H1 (cell line): Measurements from ENCODE around the gene ATP11A. TPM values are rescaled to one million over a fixed set of nuclear protein-coding genes. Genes with fewer than 3 reads are reported as not detected.

Source experiments
- CTCF ChIA-PET: fragments of 300-600 bp; sonication (Branson Sonifier 250); formaldehyde crosslinking; loops from one replicate; lab custom pipeline; 2021; ENCODE audit not compliant: partially characterized antibody; lab: Charles Lee
- POLR2A ChIA-PET: fragments of 300-600 bp; sonication (Branson Sonifier 250); formaldehyde crosslinking; loops from one replicate; lab custom pipeline; 2021; ENCODE audit warnings: inconsistent platforms; ENCODE audit not compliant: partially characterized antibody; lab: Charles Lee
- DNase-seq, 2 experiments: peaks; one replicate each; pipeline versions ENCODE4 v3.0.0 to v3.0.0-alpha.2; 2010 to 2022; ENCODE audit warnings: low spot score in 2 of 2, low read depth in 1 of 2, mixed read lengths in 1 of 2
- FAIRE-seq: peaks from 2 replicates; lab custom pipeline; 2011; peaks lifted over from hg19 to GRCh38; lab: Jason Lieb, UNC
- H2AFZ ChIP-seq: 2 replicates; pipeline ENCODE4 v1.8.1; 2012; ENCODE audit warnings: low read length, inconsistent platforms
- H2AK5ac ChIP-seq: 2 replicates; pipeline ENCODE4 v1.6.1; 2013; ENCODE audit warnings: low read depth, low read length
- H2BK120ac ChIP-seq: replicated peaks from 2 replicates; pipeline ENCODE3; 2013; ENCODE audit warnings: low read depth, low read length, inconsistent platforms
- H2BK12ac ChIP-seq: 2 replicates; pipeline ENCODE4 v1.6.1; 2013; ENCODE audit warnings: low read depth, low read length
- H2BK15ac ChIP-seq: 2 replicates; pipeline ENCODE4 v1.6.1; 2013; ENCODE audit warnings: low read length
- H2BK20ac ChIP-seq: 2 replicates; pipeline ENCODE4 v1.6.1; 2013; ENCODE audit warnings: low read length
- H2BK5ac ChIP-seq: 2 replicates; pipeline ENCODE4 v1.6.1; 2013; ENCODE audit warnings: low read depth, low read length
- H3K14ac ChIP-seq: 2 replicates; pipeline ENCODE4 v1.6.1; 2013; ENCODE audit warnings: inconsistent platforms; ENCODE audit not compliant: insufficient read length
- H3K18ac ChIP-seq: 2 replicates; pipeline ENCODE4 v1.6.1; 2013; ENCODE audit warnings: low read length; ENCODE audit errors: extremely low read depth
- H3K23ac ChIP-seq: 2 replicates; pipeline ENCODE4 v1.6.1; 2013; ENCODE audit warnings: inconsistent platforms; ENCODE audit not compliant: insufficient read length
- H3K23me2 ChIP-seq: 2 replicates; pipeline ENCODE4 v1.6.1; 2013; ENCODE audit warnings: low read depth, low read length
- H3K27ac ChIP-seq: 2 replicates; pipeline ENCODE4 v1.6.1; 2011; ENCODE audit warnings: low read depth, low read length, inconsistent platforms
- H3K27me3 ChIP-seq, 4 experiments: replicated peaks in 1 of 4; 1 replicate in 1 of 4; 2 replicates in 3 of 4; pipeline versions ENCODE4 v1.6.1 to v1.8.1; 2011 to 2013; ENCODE audit warnings: low read length in 3 of 4, mild to moderate bottlenecking in 3 of 4, inconsistent platforms in 2 of 4, mixed read lengths in 2 of 4, moderate library complexity in 1 of 4; ENCODE audit not compliant: control insufficient read depth in 3 of 4, insufficient read depth in 3 of 4; ENCODE audit errors: extremely low read depth in 1 of 4
- H3K36me3 ChIP-seq, 4 experiments: 2 replicates each; pipeline versions ENCODE4 v1.6.1 to v1.8.1; 2011 to 2013; ENCODE audit warnings: mild to moderate bottlenecking in 4 of 4, low read length in 3 of 4, moderate library complexity in 2 of 4, control low read depth in 1 of 4, inconsistent platforms in 1 of 4; ENCODE audit not compliant: insufficient read depth in 4 of 4, control insufficient read depth in 2 of 4
- H3K4ac ChIP-seq: replicated peaks from 2 replicates; pipeline ENCODE3; 2013; ENCODE audit warnings: low read length, low read depth, mixed read lengths, inconsistent platforms; ENCODE audit not compliant: insufficient read length
- H3K4me1 ChIP-seq, 4 experiments: replicated peaks in 1 of 4; 1 replicate in 1 of 4; 2 replicates in 3 of 4; pipeline versions ENCODE4 v1.6.1 to v1.8.1; 2011 to 2013; ENCODE audit warnings: low read length in 3 of 4, inconsistent platforms in 2 of 4, mixed read lengths in 1 of 4; ENCODE audit not compliant: insufficient read depth in 4 of 4, control insufficient read depth in 3 of 4
- H3K4me2 ChIP-seq, 2 experiments: 2 replicates each; pipeline versions ENCODE4 v1.6.1 to v1.8.1; 2011 to 2013; ENCODE audit warnings: low read depth in 2 of 2, low read length in 2 of 2, control low read depth in 1 of 2, inconsistent platforms in 1 of 2, mild to moderate bottlenecking in 1 of 2; ENCODE audit not compliant: insufficient read depth in 1 of 2
- H3K4me3 ChIP-seq, 4 experiments: fragments of 200-600, 300-600 bp in 1 of 4; sonication (generic), shearing (Covaris generic), sonication (Bioruptor Twin) in 1 of 4; 2 replicates each; pipeline versions ENCODE4 v1.5.1 to v1.8.1; 2011 to 2016; ENCODE audit warnings: low read length in 4 of 4, low read depth in 3 of 4, control low read depth in 2 of 4, inconsistent platforms in 2 of 4, mild to moderate bottlenecking in 2 of 4, mixed read lengths in 1 of 4, moderate library complexity in 1 of 4; ENCODE audit not compliant: insufficient read depth in 2 of 4; ENCODE audit errors: extremely low read depth in 1 of 4
- H3K56ac ChIP-seq: replicated peaks from 2 replicates; pipeline ENCODE3; 2013; ENCODE audit warnings: low read depth, mild to moderate bottlenecking, mixed read lengths, low read length, inconsistent platforms; ENCODE audit not compliant: insufficient read length
- H3K79me1 ChIP-seq: 2 replicates; pipeline ENCODE4 v1.6.1; 2013; ENCODE audit warnings: low read depth, low read length, control low read depth
- H3K79me2 ChIP-seq, 2 experiments: 2 replicates each; pipeline versions ENCODE4 v1.6.1 to v1.8.1; 2012 to 2013; ENCODE audit warnings: low read length in 2 of 2, mild to moderate bottlenecking in 2 of 2, inconsistent platforms in 1 of 2; ENCODE audit not compliant: insufficient read depth in 2 of 2, control insufficient read depth in 1 of 2
- H3K9ac ChIP-seq, 4 experiments: replicated peaks in 1 of 4; 1 replicate in 1 of 4; 2 replicates in 3 of 4; pipeline versions ENCODE4 v1.6.1 to v1.8.1; 2011 to 2013; ENCODE audit warnings: low read depth in 3 of 4, low read length in 3 of 4, control low read depth in 2 of 4, mild to moderate bottlenecking in 2 of 4, moderate library complexity in 2 of 4, inconsistent platforms in 1 of 4; ENCODE audit errors: extremely low read depth in 1 of 4
- H3K9me3 ChIP-seq, 2 experiments: 2 replicates each; pipeline versions ENCODE4 v1.6.1 to v1.8.1; 2012 to 2013; ENCODE audit warnings: mild to moderate bottlenecking in 2 of 2, moderate library complexity in 2 of 2, control low read depth in 1 of 2, inconsistent platforms in 1 of 2, low read depth in 1 of 2, low read length in 1 of 2, mixed read lengths in 1 of 2; ENCODE audit not compliant: insufficient read depth in 2 of 2
- H4K20me1 ChIP-seq, 2 experiments: replicated peaks in 1 of 2; 2 replicates each; pipeline versions ENCODE3 to v1.8.1; 2011 to 2013; ENCODE audit warnings: inconsistent platforms in 2 of 2, low read length in 2 of 2, mild to moderate bottlenecking in 1 of 2; ENCODE audit not compliant: insufficient read depth in 2 of 2, control insufficient read depth in 1 of 2
- H4K5ac ChIP-seq: 2 replicates; pipeline ENCODE4 v1.6.1; 2013; ENCODE audit warnings: low read length, low read depth, mixed read lengths, inconsistent platforms; ENCODE audit not compliant: insufficient read length
- H4K8ac ChIP-seq: 2 replicates; pipeline ENCODE4 v1.8.0; 2013; ENCODE audit warnings: mild to moderate bottlenecking, moderate library complexity, low read length, inconsistent platforms; ENCODE audit not compliant: insufficient read depth; ENCODE audit errors: extremely low read depth
- H4K91ac ChIP-seq: replicated peaks from 2 replicates; pipeline ENCODE3; 2013; ENCODE audit warnings: low read length, mixed read lengths, inconsistent platforms; ENCODE audit not compliant: insufficient read length
- EP300 ChIP-seq, 2 experiments: IDR thresholded peaks; 1 replicate in 1 of 2; 2 replicates in 1 of 2; pipeline ENCODE4 v1.6.1; 2011 to 2012; ENCODE audit warnings: low read depth in 2 of 2, low read length in 2 of 2, mild to moderate bottlenecking in 2 of 2, borderline replicate concordance in 1 of 2, inconsistent platforms in 1 of 2, moderate library complexity in 1 of 2
- KDM1A ChIP-seq: fragments of 200-600, 300-600 bp; sonication (generic); IDR thresholded peaks from 2 replicates; pipeline ENCODE4 v1.7.1; 2016; ENCODE audit warnings: mild to moderate bottlenecking, low read length, borderline replicate concordance
- SIX5 ChIP-seq: IDR thresholded peaks from 2 replicates; pipeline ENCODE4 v1.6.1; 2011; ENCODE audit warnings: mild to moderate bottlenecking, low read depth, low read length
- WGBS, 2 experiments: shearing (Covaris generic) in 1 of 2; methylation state at CpG; one replicate each; pipeline versions ENCODE4 v1.1.6 to v1.1.7; 2013 to 2015; ENCODE audit warnings: low lambda C conversion rate in 2 of 2, mixed read lengths in 2 of 2, inconsistent platforms in 1 of 2, low coverage in 1 of 2, missing lambda C conversion rate in 1 of 2; ENCODE audit not compliant: insufficient replicate concordance in 2 of 2, insufficient coverage in 1 of 2, insufficient read length in 1 of 2; ENCODE audit errors: extremely low coverage in 1 of 2, missing lambda C conversion rate in 1 of 2; 5-methylcytosine and 5-hydroxymethylcytosine counted together
- polyA plus RNA-seq, 7 experiments: library from polyadenylated mRNA; depleted of rRNA in 3 of 7; stranded (reverse) in 5 of 7; unstranded in 2 of 7; fragments of >200 nt in 5 of 7; fragments of 200-250 nt in 2 of 7; gene quantifications; 1 replicate in 5 of 7; 2 replicates in 1 of 7; 4 replicates in 1 of 7; pipeline versions ENCODE4 v1.2.1 to v1.2.3, GENCODE V29; 2011 to 2013; ENCODE audit warnings: missing spikeins in 2 of 7, mixed read lengths in 2 of 7
- total RNA-seq: library from RNA; stranded (reverse); fragmentation: NEBNext Ultra II Directional; extraction: Animal tissue kit (Norgen Biotek cat#: 25700); gene quantifications from 2 replicates; pipeline ENCODE4 v1.2.1, GENCODE V29; 2021
- TF ChIP-seq, protein P1 (sequence below), 3 experiments: IDR thresholded peaks; 1 replicate in 2 of 3; 2 replicates in 1 of 3; pipeline versions ENCODE4 v1.5.1 to v1.6.1; 2011; ENCODE audit warnings: low read length in 3 of 3, mild to moderate bottlenecking in 3 of 3, inconsistent platforms in 2 of 3, low read depth in 1 of 3, moderate library complexity in 1 of 3; ENCODE audit not compliant: insufficient read depth in 1 of 3; ENCODE audit errors: control extremely low read depth in 1 of 3
- TF ChIP-seq, protein P2 (sequence below): IDR thresholded peaks from 2 replicates; pipeline ENCODE4 v1.6.1; 2012; ENCODE audit warnings: inconsistent platforms

The ATP11A gene
- total and polyA plus RNA-seq, 2 of the 8 experiments (the other 6 are each of a cell fraction or from before 2014, with no cell fraction given): 28.8 to 72.9 TPM

DNA sequence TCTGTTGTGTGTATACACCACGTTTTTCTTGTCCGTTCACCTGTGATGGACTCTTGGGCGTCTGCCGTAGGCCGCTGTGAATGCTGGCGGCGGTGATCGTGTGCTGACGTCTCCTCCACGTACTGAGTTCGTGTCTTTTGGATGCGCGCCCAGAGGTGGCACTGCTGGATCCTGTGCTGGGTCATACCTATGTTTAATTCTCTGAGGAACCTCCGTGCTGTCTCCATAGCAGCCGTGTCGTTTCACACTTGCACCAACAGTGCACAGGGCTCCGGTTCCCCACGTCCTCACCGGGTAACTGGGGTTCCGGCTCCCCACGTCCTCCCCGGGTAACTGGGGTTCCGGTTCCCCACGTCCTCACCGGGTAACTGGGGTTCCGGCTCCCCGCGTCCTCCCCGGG lies 56.2 kb downstream of the ATP11A start:
- Histone ChIP-seq H3K23ac (no peak overlapping the region), H4K91ac (peak overlapping the region; percentile 88), H2BK20ac (no peak overlapping the region), H2BK120ac (no peak overlapping the region), H3K4me3 (no peak overlapping the region), H4K20me1 (peaks cover 4 to 14% of the 10 kb centered on the region in 2 experiments), H4K5ac (no peak overlapping the region), H3K18ac (no peak overlapping the region), H3K27me3 (no peaks in the 10 kb centered on the region), H3K27ac (no peak overlapping the region), H3K79me1 (peaks cover 24% of the 10 kb centered on the region), H2BK15ac (no peak overlapping the region), H3K79me2 (peaks cover 0 to 85% of the 10 kb centered on the region in 2 experiments; a peak in 3 of 4 replicates), H3K23me2 (no peaks in the 10 kb centered on the region), H3K14ac (no peak overlapping the region), H2AFZ (no peak overlapping the region), H2BK5ac (peak overlapping the region; percentile 83; the same call in 1 of the 2 replicates), H3K9me3 (no peaks in the 10 kb centered on the region), H3K36me3 (no peaks in the 10 kb centered on the region), H3K56ac (no peak overlapping the region), H3K9ac (no peak overlapping the region), H3K4ac (no peak overlapping the region), H4K8ac (0 out of 2 replicates have a peak overlapping the region, but pooled peaks have one; percentile 57), H2AK5ac (peak overlapping the region; percentile 90; the same call in 1 of the 2 replicates), H3K4me1 (peaks cover 3 to 16% (median 8%) of the 10 kb centered on the region in 4 experiments; a peak in 5 of 7 replicates), H3K4me2 (no peak overlapping the region), H2BK12ac (peak overlapping the region; percentile 23; the same call in 1 of the 2 replicates)
- FAIRE-seq: no peak
- TF ChIP-seq, protein P1, sequence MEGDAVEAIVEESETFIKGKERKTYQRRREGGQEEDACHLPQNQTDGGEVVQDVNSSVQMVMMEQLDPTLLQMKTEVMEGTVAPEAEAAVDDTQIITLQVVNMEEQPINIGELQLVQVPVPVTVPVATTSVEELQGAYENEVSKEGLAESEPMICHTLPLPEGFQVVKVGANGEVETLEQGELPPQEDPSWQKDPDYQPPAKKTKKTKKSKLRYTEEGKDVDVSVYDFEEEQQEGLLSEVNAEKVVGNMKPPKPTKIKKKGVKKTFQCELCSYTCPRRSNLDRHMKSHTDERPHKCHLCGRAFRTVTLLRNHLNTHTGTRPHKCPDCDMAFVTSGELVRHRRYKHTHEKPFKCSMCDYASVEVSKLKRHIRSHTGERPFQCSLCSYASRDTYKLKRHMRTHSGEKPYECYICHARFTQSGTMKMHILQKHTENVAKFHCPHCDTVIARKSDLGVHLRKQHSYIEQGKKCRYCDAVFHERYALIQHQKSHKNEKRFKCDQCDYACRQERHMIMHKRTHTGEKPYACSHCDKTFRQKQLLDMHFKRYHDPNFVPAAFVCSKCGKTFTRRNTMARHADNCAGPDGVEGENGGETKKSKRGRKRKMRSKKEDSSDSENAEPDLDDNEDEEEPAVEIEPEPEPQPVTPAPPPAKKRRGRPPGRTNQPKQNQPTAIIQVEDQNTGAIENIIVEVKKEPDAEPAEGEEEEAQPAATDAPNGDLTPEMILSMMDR (IDR thresholded peaks at IDR 0.05; ENCODE audit: control extremely low read depth in 1 of 3, insufficient read depth in 1 of 3, low read depth in 1 of 3, low read length in 3 of 3): no peak
- TF ChIP-seq, protein P2, sequence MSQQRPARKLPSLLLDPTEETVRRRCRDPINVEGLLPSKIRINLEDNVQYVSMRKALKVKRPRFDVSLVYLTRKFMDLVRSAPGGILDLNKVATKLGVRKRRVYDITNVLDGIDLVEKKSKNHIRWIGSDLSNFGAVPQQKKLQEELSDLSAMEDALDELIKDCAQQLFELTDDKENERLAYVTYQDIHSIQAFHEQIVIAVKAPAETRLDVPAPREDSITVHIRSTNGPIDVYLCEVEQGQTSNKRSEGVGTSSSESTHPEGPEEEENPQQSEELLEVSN: no peak
- TF ChIP-seq KDM1A: no peak
- TF ChIP-seq SIX5: no peak
- no peak for TF ChIP-seq EP300 (IDR thresholded peaks at IDR 0.05; ENCODE audit: borderline replicate concordance in 1 of 2, low read depth in 2 of 2, low read length in 2 of 2)
- CTCF ChIA-PET: no interaction called here
- DNase-seq: no peak
- POLR2A ChIA-PET: no interaction called here
- 93% methylated on average over 25 of the region's 29 CpGs; no CpG with 5 or more reads in 1 of the 2 experiments for WGBS, 2 experiments
